ENCODE results near the gene NECTIN2.

Gene NECTIN2

GRCh38 chr19:44845612-44846454, at the start of gene NECTIN2:
Gene NECTIN2 (plus strand): TSS chr19:44846297. CDS start chr19:44846526, 229 bp downstream.
- DNase-seq = peak; percentile 64

- no peak for DNase-seq
Observed at GRCh38 chr19:44796701-44797115, 49.4 kb upstream of the NECTIN2 start.

GRCh38 chr19:44799627-44800346, 46.3 kb upstream of the NECTIN2 start:
- DNase-seq = no peak

GRCh38 chr19:44800461-44800860, 45.6 kb upstream of the NECTIN2 start:
- peak; percentile 74 for DNase-seq

- no peak for DNase-seq
Observed at GRCh38 chr19:44803442-44804428, 42.4 kb upstream of the NECTIN2 start.

GRCh38 chr19:44806291-44806690, 39.8 kb upstream of the NECTIN2 start:
- DNase-seq = no peak

- no peak for DNase-seq
Observed at GRCh38 chr19:44807162-44807561, 38.9 kb upstream of the NECTIN2 start.

GRCh38 chr19:44807652-44808462, 38.2 kb upstream of the NECTIN2 start:
- DNase-seq = no peak

- no peak for DNase-seq
Observed at GRCh38 chr19:44808463-44809371, 37.4 kb upstream of the NECTIN2 start, which contains the start of gene BCAM. Gene BCAM (plus strand): TSS chr19:44809103. CDS start chr19:44809125, 22 bp downstream.

- DNase-seq = no peak
Observed at GRCh38 chr19:44809577-44810233, 36.4 kb upstream of the NECTIN2 start.

GRCh38 chr19:44810234-44811121, 35.6 kb upstream of the NECTIN2 start:
- no peak for DNase-seq

- DNase-seq = no peak
Observed at GRCh38 chr19:44811122-44811419, 35.0 kb upstream of the NECTIN2 start.

GRCh38 chr19:44812142-44812718, 33.9 kb upstream of the NECTIN2 start:
- DNase-seq = no peak

- DNase-seq = no peak
Observed at GRCh38 chr19:44813070-44813840, 32.8 kb upstream of the NECTIN2 start.

GRCh38 chr19:44813841-44814470, 32.1 kb upstream of the NECTIN2 start:
- no peak for DNase-seq

- DNase-seq = no peak
Observed at GRCh38 chr19:44814517-44814916, 31.6 kb upstream of the NECTIN2 start.

- DNase-seq = no peak
Observed at GRCh38 chr19:44816301-44816700, 29.8 kb upstream of the NECTIN2 start.

All from activated T-cell treated with anti-CD3 and anti-CD28 coated beads for 4 hours (primary cell).